Naive B cell (primary cell): ENCODE measurements around the gene ARHGAP19. TPM values are rescaled to one million over a fixed set of nuclear protein-coding genes. Genes with fewer than 3 reads are reported as not detected.
A peak's percentile ranks its signal among the peaks of the same experiment; 100 is the strongest.

Source experiments
- ATAC-seq, 2 donors: fragments of 150-1000 bp; cut with Tn5 transposase; 2 replicates each; pipeline ENCODE4 v1.10.0; 2021; ENCODE audit warnings: low read depth in 2 of 2, mild to moderate bottlenecking in 2 of 2, moderate library complexity in 2 of 2
- DNase-seq: peaks from one replicate; pipeline ENCODE4 v3.0.0; 2022
- H3K27ac Mint-ChIP-seq, 6 donors: one replicate each; pipeline ENCODE4 v1.8.0; 2020 to 2022; ENCODE audit warnings: mild to moderate bottlenecking in 6 of 6, mixed read lengths in 6 of 6, moderate library complexity in 5 of 6, inconsistent platforms in 2 of 6
- H3K27me3 Mint-ChIP-seq, 3 donors: one replicate each; pipeline ENCODE4 v1.8.0; 2021 to 2022; ENCODE audit warnings: mixed read lengths in 3 of 3, mild to moderate bottlenecking in 1 of 3
- H3K36me3 Mint-ChIP-seq, 2 donors: one replicate each; pipeline ENCODE4 v1.8.0; 2020 to 2022; ENCODE audit warnings: mixed read lengths in 2 of 2, inconsistent platforms in 1 of 2, mild to moderate bottlenecking in 1 of 2
- H3K4me1 Mint-ChIP-seq, 3 donors: one replicate each; pipeline ENCODE4 v1.8.0; 2020 to 2022; ENCODE audit warnings: mixed read lengths in 3 of 3, inconsistent platforms in 1 of 3, mild to moderate bottlenecking in 1 of 3, moderate library complexity in 1 of 3
- H3K4me3 Mint-ChIP-seq, 8 donors: one replicate each; pipeline ENCODE4 v1.8.0; 2020 to 2022; ENCODE audit warnings: mild to moderate bottlenecking in 8 of 8, mixed read lengths in 8 of 8, moderate library complexity in 8 of 8, inconsistent platforms in 2 of 8
- H3K9me3 Mint-ChIP-seq, 7 donors: one replicate each; pipeline ENCODE4 v1.8.0; 2020 to 2022; ENCODE audit warnings: mixed read lengths in 7 of 7, mild to moderate bottlenecking in 5 of 7, inconsistent platforms in 2 of 7, moderate library complexity in 1 of 7
- polyA plus RNA-seq, 6 donors: library from polyadenylated mRNA; unstranded; fragments of 300-500 nt; fragmentation: Illumina TruSeq; gene quantifications; one replicate each; pipeline ENCODE4 v1.2.3, GENCODE V29; 2021; ENCODE audit warnings: low read depth in 6 of 6

The ARHGAP19 gene, protein sequence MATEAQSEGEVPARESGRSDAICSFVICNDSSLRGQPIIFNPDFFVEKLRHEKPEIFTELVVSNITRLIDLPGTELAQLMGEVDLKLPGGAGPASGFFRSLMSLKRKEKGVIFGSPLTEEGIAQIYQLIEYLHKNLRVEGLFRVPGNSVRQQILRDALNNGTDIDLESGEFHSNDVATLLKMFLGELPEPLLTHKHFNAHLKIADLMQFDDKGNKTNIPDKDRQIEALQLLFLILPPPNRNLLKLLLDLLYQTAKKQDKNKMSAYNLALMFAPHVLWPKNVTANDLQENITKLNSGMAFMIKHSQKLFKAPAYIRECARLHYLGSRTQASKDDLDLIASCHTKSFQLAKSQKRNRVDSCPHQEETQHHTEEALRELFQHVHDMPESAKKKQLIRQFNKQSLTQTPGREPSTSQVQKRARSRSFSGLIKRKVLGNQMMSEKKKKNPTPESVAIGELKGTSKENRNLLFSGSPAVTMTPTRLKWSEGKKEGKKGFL
- 10 to 100 TPM in 3 of 6 donors, 1 to 10 TPM in 3; 6.2 to 19.3 (median 9.4) TPM for polyA plus RNA-seq

GRCh38 chr10:97292097-97292861 lies at the start of gene ARHGAP19:
ARHGAP19 (minus strand) TSS chr10:97292637; CDS start chr10:97292627, 10 bp downstream.
- Mint-ChIP-seq H3K4me1 (peaks cover 12 to 27% (median 26%) of the 10 kb centered on the region in 3 donors), H3K27me3 (peaks cover 0 to 7% (median 0%) of the 10 kb centered on the region in 3 donors), H3K36me3 (no peaks in the 10 kb centered on the region), H3K9me3 (no peaks in the 10 kb centered on the region), H3K27ac (peak within 1 kb of the TSS; percentile 79 to 98 (median 86)), H3K4me3 (peak within 1 kb of the TSS; percentile 88 to 99 (median 92))
- DNase-seq (peak; percentile 94), ATAC-seq (peak; percentile 99)

DNA sequence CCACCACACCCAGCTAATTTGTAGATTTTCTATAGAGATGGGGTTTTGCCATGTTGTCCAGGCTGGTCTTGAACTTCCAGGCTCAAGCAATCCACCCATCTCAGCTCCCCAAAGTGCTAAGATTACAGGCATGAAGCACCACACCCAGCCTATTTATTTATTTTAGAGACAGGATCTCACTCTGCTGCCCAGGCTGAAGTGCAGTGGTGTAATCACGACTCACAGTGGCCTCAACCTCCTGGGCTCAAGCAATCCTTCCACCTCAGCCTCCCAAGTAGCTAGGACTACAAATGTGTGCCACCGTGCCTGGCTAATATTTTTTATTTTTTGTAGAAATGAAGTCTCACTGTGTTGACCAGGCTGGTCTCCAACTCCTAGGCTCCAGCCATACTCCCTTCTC lies 49.0 kb upstream of the ARHGAP19 start:
- no peaks in the 10 kb centered on the region for H3K36me3 Mint-ChIP-seq
- H3K27me3 Mint-ChIP-seq, result peaks cover 0 to 5% (median 0%) of the 10 kb centered on the region in 3 donors
- H3K27ac Mint-ChIP-seq, result no peak overlapping the region
- no peak overlapping the region for H3K4me3 Mint-ChIP-seq
- no peaks in the 10 kb centered on the region for H3K9me3 Mint-ChIP-seq
- DNase-seq (no peak), ATAC-seq (no peak)
- H3K4me1 Mint-ChIP-seq, result no peaks in the 10 kb centered on the region

DNA sequence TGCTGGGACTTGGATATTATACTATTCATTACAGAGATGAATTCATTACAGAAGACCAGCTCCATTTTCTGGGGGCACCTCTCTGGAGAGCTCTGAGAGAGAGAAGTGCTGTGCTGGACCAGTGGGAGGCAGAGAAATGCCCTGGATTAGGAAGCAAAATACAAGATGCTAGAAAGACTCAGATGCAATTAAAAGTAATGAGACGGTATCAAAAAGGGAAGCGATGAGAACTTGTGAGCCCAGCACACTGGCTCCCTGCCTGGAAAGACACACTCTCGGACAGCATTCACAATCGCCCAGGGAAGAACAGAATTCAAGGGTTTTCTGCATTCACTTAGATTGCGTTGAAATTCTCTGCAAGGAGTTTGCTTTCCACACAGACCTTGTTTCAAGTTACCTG lies 45.6 kb upstream of the ARHGAP19 start:
- H3K36me3 Mint-ChIP-seq, result peaks cover 5 to 6% of the 10 kb centered on the region in 2 donors
- no peaks in the 10 kb centered on the region for H3K9me3 Mint-ChIP-seq
- no peak for DNase-seq
- H3K27ac Mint-ChIP-seq, result no peak overlapping the region
- H3K27me3 Mint-ChIP-seq, result no peaks in the 10 kb centered on the region
- peaks cover 6 to 11% (median 7%) of the 10 kb centered on the region in 3 donors for H3K4me1 Mint-ChIP-seq
- ATAC-seq, result no peak
- peak overlapping the region in 2 of 8 donors; percentile 47 to 84 for H3K4me3 Mint-ChIP-seq

DNA sequence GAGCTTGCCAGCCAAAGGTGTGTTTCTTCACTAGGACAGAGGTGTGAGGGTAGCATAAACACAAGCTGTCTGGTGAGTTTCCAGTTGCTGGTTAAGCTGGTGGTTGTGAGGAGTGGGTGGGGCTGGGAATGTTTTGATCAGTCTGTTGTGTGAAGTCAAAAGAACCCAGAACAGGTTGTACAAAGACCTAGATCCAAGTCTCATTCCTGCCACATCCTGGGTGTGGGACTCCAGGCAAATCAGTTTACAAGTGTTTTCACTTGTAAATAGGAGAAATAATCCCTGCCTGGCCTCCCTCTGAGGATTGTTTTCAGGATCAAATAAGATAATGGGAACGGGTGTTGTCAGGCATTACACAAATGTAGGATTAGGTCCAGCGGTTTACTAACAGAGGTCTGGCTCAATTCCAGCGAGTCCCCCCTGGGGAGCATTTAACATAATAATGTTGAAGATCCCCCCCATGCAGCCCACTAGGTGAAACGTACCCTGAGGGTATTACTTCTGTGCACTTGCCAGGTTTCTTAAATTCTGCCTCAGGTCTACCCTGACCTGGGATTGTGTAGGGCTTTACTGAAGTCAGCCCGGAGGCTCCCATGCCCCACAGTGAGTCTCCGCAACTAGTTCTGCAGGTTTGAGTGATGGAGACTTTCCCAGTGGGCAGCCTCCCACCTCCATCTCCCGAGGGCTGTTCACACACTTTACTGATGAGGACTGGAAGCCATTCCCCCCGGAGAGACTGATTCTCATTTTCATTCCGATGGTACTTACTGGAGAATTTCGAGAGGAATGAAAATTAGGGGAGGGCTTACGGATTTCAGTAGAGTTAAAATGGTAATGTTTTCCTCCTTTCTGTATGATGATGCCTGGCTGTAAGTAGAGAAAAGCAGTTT lies 44.8 kb upstream of the ARHGAP19 start:
- peak overlapping the region in 1 of 6 donors; percentile 24 for H3K27ac Mint-ChIP-seq
- ATAC-seq, result no peak

DNA sequence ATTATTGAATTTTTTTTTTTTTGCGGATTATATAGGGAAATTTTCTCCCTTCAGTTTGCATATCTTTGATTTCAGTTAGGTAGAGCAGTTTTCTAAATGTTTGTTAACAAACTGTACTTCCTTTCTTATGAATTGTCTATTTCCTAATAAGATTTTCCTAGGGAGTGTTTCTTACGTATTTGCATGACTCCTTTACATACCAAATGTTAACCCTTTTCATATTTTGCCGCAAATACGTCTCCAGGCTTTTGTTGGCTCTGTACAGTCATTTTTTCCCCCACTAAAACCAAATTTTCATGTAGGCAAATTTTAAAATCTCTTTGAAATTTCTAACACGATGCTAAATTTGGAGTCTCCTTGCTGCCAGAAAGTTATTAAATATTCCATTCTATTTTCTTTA lies 44.0 kb upstream of the ARHGAP19 start:
- peaks cover 6% of the 10 kb centered on the region in 2 donors for H3K36me3 Mint-ChIP-seq
- no peak for DNase-seq
- no peaks in the 10 kb centered on the region for H3K27me3 Mint-ChIP-seq
- H3K9me3 Mint-ChIP-seq, result no peaks in the 10 kb centered on the region
- peak overlapping the region in 4 of 8 donors; percentile 20 to 90 (median 52) for H3K4me3 Mint-ChIP-seq
- peaks cover 20 to 27% (median 23%) of the 10 kb centered on the region in 3 donors for H3K4me1 Mint-ChIP-seq
- peak overlapping the region in 3 of 6 donors; percentile 22 to 91 (median 64) for H3K27ac Mint-ChIP-seq
- ATAC-seq, result no peak

More for the DNA sequence above, 44.8 kb upstream of the ARHGAP19 start:
- peaks cover 6% of the 10 kb centered on the region in 2 donors for H3K36me3 Mint-ChIP-seq
- no peaks in the 10 kb centered on the region for H3K27me3 Mint-ChIP-seq
- H3K4me1 Mint-ChIP-seq, result peaks cover 15 to 20% (median 15%) of the 10 kb centered on the region in 3 donors
- no peak for DNase-seq
- H3K9me3 Mint-ChIP-seq, result no peaks in the 10 kb centered on the region
- peak overlapping the region in 4 of 8 donors; percentile 12 to 84 (median 20) for H3K4me3 Mint-ChIP-seq

DNA sequence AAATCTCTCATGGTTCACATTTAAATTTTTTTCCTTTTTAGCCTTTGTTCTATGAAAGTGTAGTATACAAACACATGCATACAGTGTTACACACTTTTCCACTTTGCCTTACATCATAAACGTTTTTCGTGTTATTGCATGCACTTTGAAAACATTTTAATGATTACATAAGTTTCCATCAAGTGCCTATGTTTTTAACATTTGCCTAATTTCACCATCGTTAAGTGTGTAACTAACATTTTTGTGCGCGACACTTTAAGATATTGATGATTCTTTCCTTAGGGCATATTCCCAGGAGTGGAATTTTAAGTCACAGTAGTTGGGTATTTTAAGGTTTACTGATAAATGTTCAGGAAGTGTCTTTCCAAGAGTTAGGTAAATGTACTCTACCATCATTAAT lies 43.6 kb upstream of the ARHGAP19 start:
- DNase-seq, result no peak
- H3K27ac Mint-ChIP-seq, result peak overlapping the region in 3 of 6 donors; percentile 22 to 91 (median 28)
- ATAC-seq, result no peak
- H3K4me3 Mint-ChIP-seq, result peak overlapping the region; percentile 71 to 94 (median 85)
- H3K4me1 Mint-ChIP-seq, result peaks cover 25 to 32% (median 27%) of the 10 kb centered on the region in 3 donors
- H3K27me3 Mint-ChIP-seq, result no peaks in the 10 kb centered on the region
- peaks cover 6% of the 10 kb centered on the region in 2 donors for H3K36me3 Mint-ChIP-seq
- H3K9me3 Mint-ChIP-seq, result no peaks in the 10 kb centered on the region

GRCh38 chr10:97335188-97335619 lies 42.8 kb upstream of the ARHGAP19 start:
- ATAC-seq (peak; percentile 5 to 6), DNase-seq (no peak)
- Mint-ChIP-seq H3K4me1 (peaks cover 28 to 40% (median 33%) of the 10 kb centered on the region in 3 donors), H3K4me3 (peak overlapping the region; percentile 78 to 94 (median 85)), H3K27me3 (no peaks in the 10 kb centered on the region), H3K36me3 (peaks cover 6 to 7% of the 10 kb centered on the region in 2 donors), H3K9me3 (no peaks in the 10 kb centered on the region), H3K27ac (peak overlapping the region; percentile 39 to 98 (median 80))

GRCh38 chr10:97334370-97335175 lies 42.1 kb upstream of the ARHGAP19 start, which contains the start of gene FRAT2:
FRAT2 (minus strand) TSS chr10:97334729; CDS start chr10:97334572, 157 bp downstream.
- Mint-ChIP-seq H3K4me1 (peaks cover 34 to 46% (median 39%) of the 10 kb centered on the region in 3 donors), H3K36me3 (peaks cover 6 to 10% of the 10 kb centered on the region in 2 donors), H3K4me3 (peak within 1 kb of the TSS; percentile 82 to 97 (median 94)), H3K9me3 (no peaks in the 10 kb centered on the region), H3K27ac (peak within 1 kb of the TSS; percentile 91 to 98 (median 96)), H3K27me3 (no peaks in the 10 kb centered on the region)
- ATAC-seq (peak; percentile 86 to 88), DNase-seq (peak; percentile 91)

DNA sequence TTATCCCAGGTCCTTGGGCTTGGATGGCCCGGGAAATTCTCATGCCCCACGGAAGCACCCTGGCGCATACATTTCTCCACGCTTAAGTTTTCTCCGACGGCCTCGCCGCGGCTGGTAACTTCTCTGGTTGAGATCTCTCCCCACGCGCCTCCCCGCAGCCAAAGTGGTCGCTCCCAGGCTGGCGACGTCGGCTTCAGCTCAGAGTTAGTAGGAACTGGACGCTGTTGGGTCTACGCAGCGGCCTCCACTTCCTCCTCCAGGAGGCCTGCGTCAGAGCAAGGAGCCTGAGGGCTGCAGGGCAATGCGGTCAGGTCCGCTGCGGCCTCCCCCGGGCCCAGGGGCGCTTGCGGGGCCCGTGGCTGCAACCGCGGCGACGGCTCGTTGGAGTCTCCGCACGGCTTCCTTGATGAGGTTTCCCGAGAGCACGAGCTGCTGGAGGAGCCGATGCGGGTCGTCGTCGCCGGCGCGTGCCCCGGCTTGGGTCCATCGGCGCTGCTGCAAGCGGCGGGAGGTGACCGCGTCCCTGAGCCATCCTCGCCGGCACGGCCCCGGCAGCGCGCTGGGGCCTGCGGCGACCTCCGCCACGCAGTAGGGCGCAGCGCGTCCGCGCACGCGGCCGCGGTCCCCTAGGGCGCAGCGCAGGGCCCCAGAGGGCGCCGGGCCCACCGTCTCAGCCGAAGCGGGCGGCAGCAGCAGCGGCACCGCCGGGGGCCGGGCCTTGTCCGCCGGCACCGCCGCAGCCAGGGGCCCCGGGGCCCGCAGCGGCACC lies 41.3 kb upstream of the ARHGAP19 start:
- peak; percentile 20 for DNase-seq
- Mint-ChIP-seq H3K27ac (peak overlapping the region; percentile 79 to 98 (median 92)), H3K36me3 (peaks cover 6 to 10% of the 10 kb centered on the region in 2 donors), H3K4me3 (peak overlapping the region; percentile 82 to 97 (median 94)), H3K4me1 (peaks cover 34 to 50% (median 47%) of the 10 kb centered on the region in 3 donors), H3K9me3 (no peaks in the 10 kb centered on the region), H3K27me3 (no peaks in the 10 kb centered on the region)
- ATAC-seq, result peak; percentile 29

DNA sequence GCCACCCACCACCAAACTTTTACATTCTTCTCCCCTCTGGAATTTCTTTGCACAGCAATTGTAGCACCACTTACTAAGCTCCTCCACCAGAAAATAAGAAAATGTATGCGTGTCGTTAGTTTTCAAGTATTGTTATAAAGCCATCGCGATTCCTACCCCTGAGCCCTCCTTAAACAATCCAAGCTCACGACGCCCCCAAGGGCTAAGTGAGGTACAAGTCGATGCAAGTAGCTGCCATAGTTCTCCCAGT lies 40.8 kb upstream of the ARHGAP19 start:
- ATAC-seq (no peak), DNase-seq (no peak)
- Mint-ChIP-seq H3K9me3 (no peaks in the 10 kb centered on the region), H3K4me3 (peak overlapping the region; percentile 82 to 97 (median 94)), H3K27me3 (no peaks in the 10 kb centered on the region), H3K36me3 (peaks cover 6 to 10% of the 10 kb centered on the region in 2 donors), H3K27ac (peak overlapping the region; percentile 79 to 98 (median 90)), H3K4me1 (peaks cover 34 to 55% (median 49%) of the 10 kb centered on the region in 3 donors)

- no peak for DNase-seq
- Mint-ChIP-seq H3K27me3 (no peaks in the 10 kb centered on the region), H3K4me1 (peaks cover 38 to 60% (median 49%) of the 10 kb centered on the region in 3 donors), H3K27ac (peak overlapping the region; percentile 78 to 98 (median 88)), H3K36me3 (peaks cover 6 to 13% of the 10 kb centered on the region in 2 donors), H3K4me3 (peak overlapping the region; percentile 82 to 97 (median 94)), H3K9me3 (no peaks in the 10 kb centered on the region)
- ATAC-seq, result no peak
Measured at GRCh38 chr10:97332591-97333350, 40.3 kb upstream of the ARHGAP19 start.
